NCI-H345 treated with DMSO at 0.1 percent for 48 hours (cell line): ENCODE data around the gene GARIN3.
A peak's percentile ranks its signal among the peaks of the same experiment; 100 is the strongest.

Experiments
- DNase-seq: peaks from one replicate; lab custom pipeline; 2025; ENCODE audit not compliant: unreplicated experiment; lab: John Stamatoyannopoulos, UW

GARIN3 gene

DNA sequence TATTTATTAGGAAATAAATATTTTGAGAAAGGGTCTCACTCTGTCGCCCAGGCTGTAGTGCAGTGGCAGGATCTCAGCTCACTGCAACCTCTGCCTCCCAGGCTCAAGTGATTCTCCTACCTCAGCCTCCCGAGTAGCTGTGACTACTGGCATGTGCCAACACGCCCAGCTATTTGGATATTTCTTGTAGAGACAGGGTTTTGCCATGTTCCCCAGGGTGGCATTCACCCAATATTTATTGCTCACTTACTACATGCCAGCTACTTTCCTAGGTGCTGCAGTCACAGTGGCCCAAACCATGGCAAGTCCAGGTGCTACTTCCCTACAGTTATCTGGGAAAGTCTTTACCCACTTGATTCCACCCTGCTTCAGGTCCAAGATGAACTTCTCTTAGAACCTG, 15.1 kb downstream of the GARIN3 start:
- no peak for DNase-seq

DNA sequence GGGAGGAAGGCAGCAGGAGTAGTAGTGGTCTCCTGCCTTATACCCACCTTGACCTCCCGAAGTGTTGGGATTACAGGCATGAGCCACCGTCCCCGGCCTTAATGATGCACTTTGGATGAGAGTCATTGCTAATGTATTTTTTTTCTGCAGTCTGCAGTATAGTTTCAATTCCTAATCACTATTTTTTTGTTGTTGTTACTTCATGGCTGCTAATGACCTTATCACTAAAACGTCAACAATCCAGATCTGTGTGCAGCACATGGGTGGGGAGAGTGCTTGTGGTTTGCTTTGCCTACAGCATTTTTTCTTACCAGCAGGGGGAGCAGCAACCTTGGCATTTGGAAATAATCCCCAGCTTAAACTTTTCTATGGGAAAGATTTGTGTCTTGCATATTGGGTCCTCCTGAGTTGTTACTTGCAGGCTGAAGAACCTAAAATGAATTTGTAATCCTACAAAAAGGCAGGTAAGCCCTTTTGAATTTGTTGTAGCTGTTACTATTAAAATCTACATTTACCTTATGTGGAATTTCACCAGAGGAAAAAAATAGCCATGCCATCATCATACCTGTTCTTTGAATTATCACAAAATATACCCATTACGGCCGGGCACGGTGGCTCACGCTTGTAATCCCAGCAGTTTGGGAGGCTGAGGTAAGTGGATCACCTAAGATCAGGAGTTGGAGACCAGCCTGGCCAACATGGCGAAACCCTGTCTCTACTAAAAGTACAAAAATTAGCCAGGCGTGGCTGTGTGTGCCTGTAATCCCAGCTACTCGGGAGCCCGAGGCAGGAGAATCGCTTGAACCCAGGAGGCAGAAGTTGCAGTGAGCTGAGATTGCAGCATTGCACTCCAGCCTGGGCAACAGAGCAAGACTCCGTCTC, 17.1 kb downstream of the GARIN3 start:
- peak; percentile 38 for DNase-seq

DNA sequence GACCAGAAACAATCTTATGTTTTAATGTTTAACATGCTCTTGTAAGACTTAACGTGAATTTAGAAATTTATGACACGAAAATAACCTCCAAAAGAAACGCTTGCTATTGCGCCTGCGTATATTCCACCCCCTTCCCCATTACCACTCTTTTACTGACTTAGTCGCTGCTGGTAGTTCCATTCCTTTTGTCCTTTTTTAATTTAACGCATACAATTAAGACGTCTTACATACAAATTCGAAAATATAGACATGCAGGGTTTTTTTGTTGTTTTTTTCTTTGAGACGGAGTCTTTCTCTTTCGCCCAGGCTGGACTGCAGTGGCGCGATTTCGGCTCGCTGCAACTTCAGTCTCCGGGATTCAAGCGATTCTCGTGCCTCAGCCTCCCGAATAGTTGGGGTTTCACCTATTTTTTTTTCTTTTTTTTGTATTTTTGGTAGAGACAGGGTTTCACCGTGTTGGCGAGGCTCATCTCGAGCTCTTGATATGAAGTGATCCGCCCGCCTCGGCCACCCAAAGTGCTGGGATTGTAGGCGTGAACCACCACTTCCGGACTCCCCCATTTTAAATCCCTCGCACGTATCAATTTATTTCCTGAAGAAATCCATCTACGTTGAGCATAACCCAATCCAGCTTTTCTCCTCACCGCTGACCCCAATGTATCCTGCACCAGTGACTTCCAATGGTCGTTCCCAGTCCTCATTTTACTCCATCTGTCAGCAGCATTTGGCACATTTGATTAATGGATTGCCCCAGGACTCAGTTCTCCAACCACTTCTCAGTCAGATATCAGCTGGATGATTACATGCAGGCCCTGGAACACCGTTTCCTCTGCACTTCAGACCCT, 22.7 kb downstream of the GARIN3 start:
- peak; percentile 46 for DNase-seq

DNA sequence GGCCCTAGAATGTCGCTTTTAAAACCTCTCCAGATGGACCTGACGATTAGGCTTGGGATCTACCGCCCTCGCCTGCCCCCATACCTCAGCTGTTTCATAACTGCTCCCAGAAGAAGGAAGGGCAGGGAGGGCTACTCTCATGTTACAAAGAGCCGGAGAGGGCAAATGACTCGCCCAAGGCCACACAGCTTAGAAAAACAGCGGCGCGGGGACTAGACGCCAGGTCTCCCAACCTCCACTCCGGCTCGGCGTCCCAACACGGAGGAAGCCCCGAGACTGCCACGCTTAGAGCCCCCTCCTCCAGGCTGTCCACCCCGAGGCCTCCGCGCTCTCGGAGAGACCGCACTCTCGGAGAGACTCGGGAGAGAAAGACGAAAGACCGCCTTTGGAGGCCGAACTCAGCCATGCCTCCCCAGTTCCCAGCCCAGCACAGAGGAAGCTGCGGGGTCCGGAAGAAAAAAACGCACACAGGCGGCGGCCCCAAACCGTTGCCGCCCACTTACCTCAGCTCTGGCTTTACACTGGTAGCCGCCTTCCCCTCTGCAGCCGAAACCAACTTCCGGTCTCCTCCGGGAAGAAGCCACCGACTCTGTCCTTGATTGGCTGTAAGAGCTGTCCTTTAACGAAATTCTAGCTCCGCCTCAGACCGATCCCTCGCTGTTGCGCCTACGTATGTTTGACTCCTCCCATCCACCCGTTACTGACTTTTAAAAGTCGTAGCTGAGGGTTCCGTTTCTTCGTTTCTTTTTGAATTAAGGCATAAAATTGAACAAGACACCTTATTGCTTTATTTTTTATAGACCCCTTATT, 23.5 kb downstream of the GARIN3 start, which contains the start of gene MED7:
MED7 (minus strand) TSS at position 549 of the 810 bp plus-strand sequence. CDS start 3,434 bp downstream, outside the sequence.
- DNase-seq, result peak; percentile 98

DNA sequence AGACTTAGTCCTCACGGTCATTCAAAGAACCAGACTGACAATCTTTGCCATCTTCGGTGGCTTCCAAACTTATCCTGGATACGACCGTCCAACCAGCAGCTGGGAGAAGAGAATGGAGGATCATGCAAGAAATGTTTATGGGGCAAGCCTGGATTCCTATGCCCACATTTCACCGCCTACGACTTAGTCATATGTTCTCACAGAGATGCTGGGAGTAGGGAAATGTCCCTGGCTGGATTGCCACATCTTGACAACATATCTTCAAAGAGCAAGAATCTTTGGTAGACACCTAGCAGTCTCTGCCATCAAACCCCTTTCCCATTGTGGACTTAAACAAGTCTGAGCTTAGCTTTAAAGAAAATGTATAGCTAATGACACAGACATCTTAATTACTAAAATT, 28.4 kb downstream of the GARIN3 start:
- DNase-seq, result no peak

DNA sequence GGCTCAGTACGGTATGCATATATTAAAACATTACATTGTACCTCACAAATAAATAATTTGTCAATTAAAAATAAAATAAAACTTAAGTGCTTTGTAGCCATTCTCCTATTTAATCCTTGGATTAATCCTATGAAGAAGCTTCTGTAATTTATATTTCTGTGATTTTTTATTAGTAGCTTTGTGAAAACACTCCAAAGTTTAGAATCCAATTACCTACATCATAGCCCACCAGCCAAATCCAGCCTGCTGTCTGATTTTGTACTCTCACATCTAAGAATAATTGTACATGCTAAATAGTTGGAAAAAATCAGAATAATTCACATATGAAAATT, 33.8 kb downstream of the GARIN3 start:
- no peak for DNase-seq

DNA sequence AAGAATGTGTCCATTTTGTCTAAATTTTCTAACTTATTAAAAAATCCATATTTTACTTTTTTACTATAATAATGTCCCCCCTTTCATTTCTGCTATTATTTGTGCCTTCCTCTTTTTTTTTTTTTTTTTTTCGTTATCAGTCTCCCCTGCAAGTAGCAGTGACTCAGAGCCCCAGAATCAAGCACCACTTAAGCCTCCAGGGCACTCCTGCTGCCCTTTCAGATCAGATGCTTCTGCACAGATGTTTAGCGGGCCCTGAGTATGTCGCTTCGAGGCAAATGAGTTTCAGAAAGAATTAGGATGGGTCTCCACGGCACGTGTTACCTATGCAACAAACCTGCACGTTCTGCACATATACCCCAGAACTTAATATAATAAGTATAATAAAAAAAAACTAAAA, 35.1 kb downstream of the GARIN3 start:
- DNase-seq, result no peak

DNA sequence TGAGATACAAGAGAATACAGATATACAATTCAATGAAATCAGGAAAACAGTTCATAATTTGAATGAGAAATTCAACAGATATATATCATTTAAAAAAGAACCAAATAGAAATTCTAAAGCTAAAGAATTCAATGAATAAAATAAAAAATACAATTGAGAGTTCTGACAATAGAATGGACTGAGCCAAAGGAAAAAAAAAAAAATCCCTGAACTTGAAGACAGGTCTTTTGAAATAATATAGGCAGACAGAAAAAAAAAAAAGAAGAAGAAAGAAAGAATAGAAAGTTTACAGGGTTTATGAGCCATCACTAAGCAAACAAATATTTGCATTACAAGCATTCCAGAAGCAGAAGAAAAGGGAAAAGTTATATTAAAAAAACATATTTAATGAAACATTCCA, 44.4 kb downstream of the GARIN3 start:
- no peak for DNase-seq

DNA sequence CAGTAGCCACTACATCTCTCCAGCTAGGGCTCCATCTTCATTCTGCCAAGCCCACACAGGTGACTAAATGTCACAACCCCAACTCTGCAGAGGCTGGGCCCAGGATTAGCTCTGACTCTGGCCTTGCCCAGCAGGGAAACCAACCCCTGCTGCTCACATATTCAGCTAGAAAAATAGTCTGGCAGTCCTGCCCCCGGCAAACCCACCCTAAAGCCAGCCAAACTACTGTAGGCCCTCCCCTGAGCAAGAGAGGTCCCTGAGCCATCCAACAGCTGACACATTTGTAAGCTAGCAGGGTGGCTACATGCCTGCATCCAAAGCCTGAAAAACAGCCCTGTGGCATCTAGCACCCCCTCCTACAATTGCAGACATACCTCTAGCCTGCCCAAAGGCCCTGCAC, 46.0 kb downstream of the GARIN3 start:
- no peak for DNase-seq

DNA sequence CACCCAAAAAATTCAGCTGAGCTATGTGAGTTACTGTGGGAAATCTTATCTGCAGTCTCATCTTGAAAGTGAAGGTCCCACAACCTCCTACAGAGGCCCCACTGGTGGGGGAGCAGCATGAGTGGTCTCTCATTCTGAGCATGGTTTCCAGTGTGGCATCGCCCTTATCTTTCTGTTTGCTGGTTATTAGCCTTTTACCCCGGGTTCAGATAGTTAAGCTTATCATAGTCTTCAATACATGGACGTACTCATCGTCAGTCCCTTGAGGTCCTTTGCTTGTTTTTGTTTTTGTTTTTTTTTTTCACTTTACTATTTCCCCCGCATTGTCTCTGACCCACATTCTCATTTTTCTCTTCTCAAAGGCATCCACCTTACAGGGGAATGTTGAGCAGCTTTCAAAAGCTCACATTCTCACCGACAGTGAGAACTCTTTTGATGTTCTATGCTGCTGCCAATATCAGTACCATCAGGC, 49.5 kb downstream of the GARIN3 start:
- no peak for DNase-seq

DNA sequence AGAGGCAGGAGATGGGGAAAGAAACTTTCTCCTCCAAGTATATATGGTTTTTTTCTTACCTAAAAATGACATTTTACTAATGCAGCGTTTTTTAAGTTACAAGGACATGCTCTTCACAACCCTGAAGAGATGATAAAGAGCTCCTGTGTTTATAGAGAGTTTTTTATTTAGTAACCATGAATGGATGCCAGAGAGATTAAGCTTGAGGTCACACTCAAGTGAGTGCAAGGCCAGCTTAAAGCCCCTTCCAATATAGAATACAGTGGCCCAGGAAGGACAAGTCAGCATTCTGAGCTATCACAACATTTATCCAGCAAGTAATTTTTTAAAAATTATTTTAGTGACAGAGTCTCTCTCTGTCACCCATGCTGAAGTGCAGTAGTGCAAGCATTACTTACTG, 50.6 kb downstream of the GARIN3 start:
- DNase-seq, result no peak

DNA sequence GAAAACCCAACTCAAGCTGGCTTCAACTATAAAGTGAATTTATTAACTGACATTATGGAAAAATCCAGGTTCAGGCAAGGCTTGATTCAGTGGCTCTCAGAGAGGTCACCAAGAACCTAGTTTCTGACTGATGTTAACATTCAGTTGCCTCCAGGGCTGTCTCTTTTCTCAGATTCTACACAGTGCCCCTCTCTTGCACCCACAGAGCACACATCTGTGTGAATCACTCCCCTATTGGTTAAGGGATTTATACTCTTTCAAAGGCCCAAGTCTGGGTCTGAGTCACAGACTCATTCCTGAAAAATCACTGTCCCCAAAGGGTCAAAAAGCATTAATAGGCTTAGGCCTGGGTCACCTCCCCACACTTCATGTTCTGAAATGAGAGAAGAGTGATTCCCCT, 51.1 kb downstream of the GARIN3 start:
- DNase-seq, result no peak

DNA sequence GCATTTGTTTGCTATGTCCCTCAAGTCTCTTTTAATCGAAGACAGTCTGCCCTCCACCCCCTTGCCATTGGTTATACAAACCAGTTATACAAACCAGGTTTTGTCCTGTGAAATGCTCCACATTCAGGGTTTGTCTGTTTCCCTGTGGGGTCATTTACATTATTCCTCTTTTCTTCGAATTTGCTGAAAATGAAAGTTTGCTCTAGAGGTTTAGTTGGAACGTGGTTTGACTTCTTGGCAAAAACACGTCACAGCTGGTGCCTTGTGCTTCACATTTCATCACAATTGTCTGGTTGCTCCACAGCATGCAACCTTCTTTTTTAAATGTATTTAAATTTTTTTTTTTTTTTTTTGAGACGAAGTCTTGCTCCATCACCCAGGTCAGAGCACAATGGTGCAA, 53.1 kb downstream of the GARIN3 start:
- no peak for DNase-seq
